GM12892 (cell line): Measurements from ENCODE around the gene C19orf85. TPM values are rescaled to one million over a fixed set of nuclear protein-coding genes. Genes with fewer than 3 reads are reported as not detected.
"Not testable (repeated sequence)": the region's sequence is repeated elsewhere in the genome, so short reads cannot be mapped to it uniquely, and the experiment has no call there.

Experiments
- DNase-seq: peaks from one replicate; pipeline ENCODE4 v3.0.0; 2011; ENCODE audit not compliant: insufficient read length
- FAIRE-seq: peaks from 2 replicates; lab custom pipeline; 2011; peaks lifted over from hg19 to GRCh38; lab: Jason Lieb, UNC
- POLR2A ChIP-seq: IDR thresholded peaks from 2 replicates; pipeline ENCODE4 v1.6.1; 2011; ENCODE audit warnings: low read depth, low read length, control low read depth
- POLR2AphosphoS5 ChIP-seq: IDR thresholded peaks from 2 replicates; pipeline ENCODE4 v1.6.1; 2011; ENCODE audit warnings: low read depth, low read length, control low read depth
- TAF1 ChIP-seq: IDR thresholded peaks from 2 replicates; pipeline ENCODE4 v1.6.1; 2011; ENCODE audit warnings: low read depth, mild to moderate bottlenecking, control low read depth, low read length, borderline replicate concordance
- polyA plus RNA-seq: library from polyadenylated mRNA; unstranded; fragments of >200 nt; gene quantifications from one replicate; pipeline ENCODE4 v1.2.1, GENCODE V29; 2012; ENCODE audit warnings: missing spikeins, inconsistent platforms; ENCODE audit not compliant: missing spikeins

C19orf85 gene
- not detected for polyA plus RNA-seq

- FAIRE-seq (no peak), DNase-seq (no peak)
- TF ChIP-seq POLR2A (no peak), POLR2AphosphoS5 (no peak), TAF1 (no peak)
Observed at GRCh38 chr19:55464662-55465054, at the start of gene C19orf85. TSS of gene C19orf85 (minus strand) at chr19:55464751. CDS start at chr19:55464554, 197 bp downstream.

- DNase-seq (no peak), FAIRE-seq (no peak)
- TF ChIP-seq POLR2AphosphoS5 (no peak), POLR2A (no peak), TAF1 (no peak)
Observed at GRCh38 chr19:55508120-55508519, 43.6 kb upstream of the C19orf85 start.

- TF ChIP-seq POLR2A (no peak), POLR2AphosphoS5 (no peak), TAF1 (no peak)
- FAIRE-seq: no peak
Observed at GRCh38 chr19:55504981-55505380, 40.4 kb upstream of the C19orf85 start.

GRCh38 chr19:55504252-55504603, 39.7 kb upstream of the C19orf85 start:
- DNase-seq (no peak), FAIRE-seq (no peak)
- TF ChIP-seq TAF1: no peak
- TF ChIP-seq POLR2AphosphoS5: no peak
- no peak for TF ChIP-seq POLR2A

More at GRCh38 chr19:55504981-55505380, 40.4 kb upstream of the C19orf85 start:
- DNase-seq: no peak

GRCh38 chr19:55503502-55504251, 39.1 kb upstream of the C19orf85 start:
- peak; percentile 100 for DNase-seq
- peak; percentile 99 for FAIRE-seq
- TF ChIP-seq POLR2A (no peak), TAF1 (0 out of 2 replicates have a peak, but pooled peaks have one; percentile 23), POLR2AphosphoS5 (no peak)

GRCh38 chr19:55503157-55503501, 38.6 kb upstream of the C19orf85 start:
- TF ChIP-seq POLR2AphosphoS5: no peak
- no peak for TF ChIP-seq POLR2A
- TF ChIP-seq TAF1: no peak
- no peak for DNase-seq
- FAIRE-seq: no peak

- FAIRE-seq (no peak), DNase-seq (no peak)
- TF ChIP-seq TAF1 (no peak), POLR2AphosphoS5 (no peak), POLR2A (no peak)
Observed at GRCh38 chr19:55502197-55502952, 37.8 kb upstream of the C19orf85 start.

- FAIRE-seq (no peak), DNase-seq (no peak)
- TF ChIP-seq POLR2A (no peak), TAF1 (no peak), POLR2AphosphoS5 (no peak)
Observed at GRCh38 chr19:55500368-55500952, 35.9 kb upstream of the C19orf85 start.

GRCh38 chr19:55498246-55498840, 33.8 kb upstream of the C19orf85 start:
- TF ChIP-seq POLR2A (no peak), POLR2AphosphoS5 (no peak), TAF1 (no peak)
- FAIRE-seq: no peak
- DNase-seq: no peak

- no peak for FAIRE-seq
- no peak for DNase-seq
- TF ChIP-seq POLR2A: no peak
- no peak for TF ChIP-seq TAF1
Observed at GRCh38 chr19:55497763-55498162, 33.2 kb upstream of the C19orf85 start.

GRCh38 chr19:55496820-55497219, 32.3 kb upstream of the C19orf85 start:
- not testable (repeated sequence) for DNase-seq, FAIRE-seq

- no peak for DNase-seq
- FAIRE-seq: no peak
Observed at GRCh38 chr19:55495646-55496349, 31.2 kb upstream of the C19orf85 start.

More at GRCh38 chr19:55495646-55496349, 31.2 kb upstream of the C19orf85 start:
- TF ChIP-seq POLR2A (no peak), TAF1 (no peak), POLR2AphosphoS5 (no peak)
